Measurements from ENCODE around the gene NLGN2. TPM values are rescaled to one million over a fixed set of nuclear protein-coding genes. Genes with fewer than 3 reads are reported as not detected.
A peak's percentile ranks its signal among the peaks of the same experiment; 100 is the strongest.

NLGN2 gene
- total RNA-seq, 2 donors from 2014 or later = 2.5 to 5.0 TPM

GRCh38 chr17:7380855-7381683 lies 26.6 kb upstream of the NLGN2 start, which contains the start of gene TNK1:
TSS of gene TNK1 (plus strand) at chr17:7381089. CDS start at chr17:7382927, 1,838 bp downstream.
- Histone ChIP-seq H3K27ac (peak within 1 kb of the TSS; percentile 67), H3K9me3 (no peaks in the 10 kb centered on the region), H3K4me1 (no peaks in the 10 kb centered on the region), H3K27me3 (no peaks in the 10 kb centered on the region), H3K4me3 (peak within 1 kb of the TSS; percentile 61), H3K36me3 (no peaks in the 10 kb centered on the region), H3K9ac (ENCODE audit: low read depth in 2 of 2, low read length in 2 of 2) (peak within 1 kb of the TSS; percentile 77 to 93)
- TF ChIP-seq, protein P1, sequence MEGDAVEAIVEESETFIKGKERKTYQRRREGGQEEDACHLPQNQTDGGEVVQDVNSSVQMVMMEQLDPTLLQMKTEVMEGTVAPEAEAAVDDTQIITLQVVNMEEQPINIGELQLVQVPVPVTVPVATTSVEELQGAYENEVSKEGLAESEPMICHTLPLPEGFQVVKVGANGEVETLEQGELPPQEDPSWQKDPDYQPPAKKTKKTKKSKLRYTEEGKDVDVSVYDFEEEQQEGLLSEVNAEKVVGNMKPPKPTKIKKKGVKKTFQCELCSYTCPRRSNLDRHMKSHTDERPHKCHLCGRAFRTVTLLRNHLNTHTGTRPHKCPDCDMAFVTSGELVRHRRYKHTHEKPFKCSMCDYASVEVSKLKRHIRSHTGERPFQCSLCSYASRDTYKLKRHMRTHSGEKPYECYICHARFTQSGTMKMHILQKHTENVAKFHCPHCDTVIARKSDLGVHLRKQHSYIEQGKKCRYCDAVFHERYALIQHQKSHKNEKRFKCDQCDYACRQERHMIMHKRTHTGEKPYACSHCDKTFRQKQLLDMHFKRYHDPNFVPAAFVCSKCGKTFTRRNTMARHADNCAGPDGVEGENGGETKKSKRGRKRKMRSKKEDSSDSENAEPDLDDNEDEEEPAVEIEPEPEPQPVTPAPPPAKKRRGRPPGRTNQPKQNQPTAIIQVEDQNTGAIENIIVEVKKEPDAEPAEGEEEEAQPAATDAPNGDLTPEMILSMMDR (IDR thresholded peaks at IDR 0.05) = no peak
- DNase-seq = peak; percentile 90
- intact Hi-C loops (cut with DNase I) = no loop called here

- DNase-seq = no peak
- no peak overlapping the region for H3K9ac ChIP-seq (ENCODE audit: low read depth in 2 of 2, low read length in 2 of 2)
- intact Hi-C loops (cut with DNase I) = no loop called here
- no peaks in the 10 kb centered on the region for H3K27me3 ChIP-seq
- no peaks in the 10 kb centered on the region for H3K9me3 ChIP-seq
- H3K4me1 ChIP-seq = no peaks in the 10 kb centered on the region
- no peak overlapping the region for H3K4me3 ChIP-seq
- TF ChIP-seq, protein P1 (IDR thresholded peaks at IDR 0.05) = no peak
- H3K27ac ChIP-seq = no peak overlapping the region
- no peaks in the 10 kb centered on the region for H3K36me3 ChIP-seq
These were observed 24.7 kb upstream of the NLGN2 start for GRCh38 chr17:7382901-7383300.

DNA sequence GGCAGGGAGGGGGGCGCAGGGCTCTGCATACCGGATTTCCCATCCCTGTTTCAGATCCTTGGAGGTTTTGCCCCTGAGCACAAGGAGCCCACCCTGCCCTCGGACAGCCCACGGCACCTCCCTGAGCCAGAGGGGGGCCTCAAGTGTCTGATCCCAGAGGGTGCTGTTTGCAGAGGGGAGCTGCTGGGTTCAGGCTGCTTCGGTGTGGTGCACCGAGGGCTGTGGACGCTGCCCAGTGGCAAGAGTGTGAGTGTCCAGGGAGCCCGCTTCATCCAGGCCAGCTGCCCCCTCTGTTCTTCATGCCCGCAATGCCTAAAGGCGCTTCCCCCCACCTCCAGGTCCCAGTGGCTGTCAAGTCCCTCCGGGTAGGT lies 24.3 kb upstream of the NLGN2 start:
- Histone ChIP-seq H3K4me1 (no peaks in the 10 kb centered on the region), H3K9ac (ENCODE audit: low read depth in 2 of 2, low read length in 2 of 2) (peak overlapping the region in 1 of 2 donors; percentile 49), H3K9me3 (no peaks in the 10 kb centered on the region), H3K4me3 (peak overlapping the region; percentile 31), H3K27me3 (no peaks in the 10 kb centered on the region), H3K27ac (no peak overlapping the region), H3K36me3 (no peaks in the 10 kb centered on the region)
- intact Hi-C loops (cut with DNase I) = no loop called here
- TF ChIP-seq, protein P1 (IDR thresholded peaks at IDR 0.05) = no peak
- DNase-seq = no peak

DNA sequence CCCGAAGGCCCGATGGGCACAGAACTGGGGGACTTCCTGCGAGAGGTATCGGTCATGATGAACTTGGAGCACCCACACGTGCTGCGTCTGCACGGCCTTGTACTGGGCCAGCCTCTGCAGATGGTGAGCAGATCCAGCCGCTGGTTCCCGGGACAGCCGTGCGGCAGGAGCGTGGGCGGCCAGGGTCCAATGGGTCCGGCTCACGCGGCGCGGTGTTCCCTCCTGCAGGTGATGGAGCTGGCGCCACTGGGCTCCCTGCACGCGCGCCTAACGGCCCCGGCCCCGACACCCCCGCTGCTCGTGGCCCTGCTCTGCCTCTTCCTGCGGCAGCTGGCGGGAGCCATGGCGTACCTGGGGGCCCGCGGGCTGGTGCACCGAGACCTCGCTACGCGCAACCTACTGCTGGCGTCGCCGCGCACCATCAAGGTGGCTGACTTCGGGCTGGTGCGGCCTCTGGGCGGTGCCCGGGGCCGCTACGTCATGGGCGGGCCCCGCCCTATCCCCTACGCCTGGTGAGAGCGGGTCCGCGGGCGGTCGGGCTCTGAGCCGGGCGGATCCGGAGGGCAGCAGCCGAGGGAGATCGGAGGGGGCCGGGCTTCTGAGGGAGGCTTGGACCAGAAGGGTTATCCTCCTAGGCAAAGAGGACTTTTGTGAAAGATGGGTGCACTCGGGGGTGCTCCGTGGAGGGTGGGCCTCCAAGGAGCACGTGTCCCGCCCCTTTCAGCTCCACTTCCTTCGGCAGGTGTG lies 23.7 kb upstream of the NLGN2 start:
- Histone ChIP-seq H3K9ac (ENCODE audit: low read depth in 2 of 2, low read length in 2 of 2) (peak overlapping the region in 1 of 2 donors; percentile 49), H3K9me3 (no peaks in the 10 kb centered on the region), H3K4me3 (peak overlapping the region; percentile 31), H3K36me3 (peaks cover 1% of the 10 kb centered on the region), H3K4me1 (no peaks in the 10 kb centered on the region), H3K27ac (no peak overlapping the region), H3K27me3 (no peaks in the 10 kb centered on the region)
- no peak for DNase-seq
- TF ChIP-seq, protein P1 (IDR thresholded peaks at IDR 0.05) = no peak
- intact Hi-C loops (cut with DNase I) = no loop called here

- H3K36me3 ChIP-seq = peaks cover 7% of the 10 kb centered on the region
- H3K4me1 ChIP-seq = no peaks in the 10 kb centered on the region
- H3K4me3 ChIP-seq = peak overlapping the region; percentile 31
- no peak overlapping the region for H3K27ac ChIP-seq
- DNase-seq = no peak
- intact Hi-C loops (cut with DNase I) = no loop called here
- no peaks in the 10 kb centered on the region for H3K27me3 ChIP-seq
- H3K9me3 ChIP-seq = no peaks in the 10 kb centered on the region
- TF ChIP-seq, protein P1 (IDR thresholded peaks at IDR 0.05) = no peak
- H3K9ac ChIP-seq (ENCODE audit: low read depth in 2 of 2, low read length in 2 of 2) = peak overlapping the region in 1 of 2 donors; percentile 35
These were observed 23.1 kb upstream of the NLGN2 start for GRCh38 chr17:7384489-7385081.

Data from colonic mucosa (tissue), 4 donors.